GM15510 (cell line): ENCODE results near the gene ROR1.

Source experiments
- POLR2A ChIP-seq: IDR thresholded peaks from 3 replicates; pipeline ENCODE4 v1.6.1; 2011; ENCODE audit warnings: borderline replicate concordance; ENCODE audit not compliant: insufficient read length; ENCODE audit errors: extremely low read depth

Gene ROR1

GRCh38 chr1:63748046-63748580, 25.7 kb upstream of the ROR1 start:
- no peak for TF ChIP-seq POLR2A

- no peak for TF ChIP-seq POLR2A
Measured at GRCh38 chr1:63748641-63749040, 25.2 kb upstream of the ROR1 start.

- TF ChIP-seq POLR2A = no peak
Measured at GRCh38 chr1:63750721-63751120, 23.1 kb upstream of the ROR1 start.

- TF ChIP-seq POLR2A = no peak
Measured at GRCh38 chr1:63752176-63752575, 21.6 kb upstream of the ROR1 start.

- TF ChIP-seq POLR2A = no peak
Measured at GRCh38 chr1:63753591-63753990, 20.2 kb upstream of the ROR1 start.

- no peak for TF ChIP-seq POLR2A
Measured at GRCh38 chr1:63756839-63757238, 17.0 kb upstream of the ROR1 start.

GRCh38 chr1:63757334-63757733, 16.5 kb upstream of the ROR1 start:
- no peak for TF ChIP-seq POLR2A

- no peak for TF ChIP-seq POLR2A
Measured at GRCh38 chr1:63758791-63759190, 15.0 kb upstream of the ROR1 start.

- TF ChIP-seq POLR2A = no peak
Measured at GRCh38 chr1:63759778-63760177, 14.0 kb upstream of the ROR1 start.

- TF ChIP-seq POLR2A = no peak
Measured at GRCh38 chr1:63770381-63770780, 3.4 kb upstream of the ROR1 start.

GRCh38 chr1:63772201-63772600, 1.6 kb upstream of the ROR1 start:
- TF ChIP-seq POLR2A = no peak

GRCh38 chr1:63772876-63773275, 941 bp upstream of the ROR1 start:
- TF ChIP-seq POLR2A = no peak

- TF ChIP-seq POLR2A = no peak
Measured at GRCh38 chr1:63773496-63773814, 362 bp upstream of the ROR1 start.

- TF ChIP-seq POLR2A = no peak
Measured at GRCh38 chr1:63774617-63775417, 1.0 kb downstream of the ROR1 start.

- no peak for TF ChIP-seq POLR2A
Measured at GRCh38 chr1:63775418-63776127, 1.8 kb downstream of the ROR1 start.

GRCh38 chr1:63777286-63777685, 3.5 kb downstream of the ROR1 start:
- TF ChIP-seq POLR2A = no peak
